Measurements from ENCODE around the gene OSM. TPM values are rescaled to one million over a fixed set of nuclear protein-coding genes. Genes with fewer than 3 reads are reported as not detected.
A peak's percentile ranks its signal among the peaks of the same experiment; 100 is the strongest.
"Not testable (repeated sequence)": the region's sequence is repeated elsewhere in the genome, so short reads cannot be mapped to it uniquely, and the experiment has no call there.

Gene OSM
- polyA plus RNA-seq, 2 of the 4 experiments (the other 2 are of a cell fraction): not detected

DNA sequence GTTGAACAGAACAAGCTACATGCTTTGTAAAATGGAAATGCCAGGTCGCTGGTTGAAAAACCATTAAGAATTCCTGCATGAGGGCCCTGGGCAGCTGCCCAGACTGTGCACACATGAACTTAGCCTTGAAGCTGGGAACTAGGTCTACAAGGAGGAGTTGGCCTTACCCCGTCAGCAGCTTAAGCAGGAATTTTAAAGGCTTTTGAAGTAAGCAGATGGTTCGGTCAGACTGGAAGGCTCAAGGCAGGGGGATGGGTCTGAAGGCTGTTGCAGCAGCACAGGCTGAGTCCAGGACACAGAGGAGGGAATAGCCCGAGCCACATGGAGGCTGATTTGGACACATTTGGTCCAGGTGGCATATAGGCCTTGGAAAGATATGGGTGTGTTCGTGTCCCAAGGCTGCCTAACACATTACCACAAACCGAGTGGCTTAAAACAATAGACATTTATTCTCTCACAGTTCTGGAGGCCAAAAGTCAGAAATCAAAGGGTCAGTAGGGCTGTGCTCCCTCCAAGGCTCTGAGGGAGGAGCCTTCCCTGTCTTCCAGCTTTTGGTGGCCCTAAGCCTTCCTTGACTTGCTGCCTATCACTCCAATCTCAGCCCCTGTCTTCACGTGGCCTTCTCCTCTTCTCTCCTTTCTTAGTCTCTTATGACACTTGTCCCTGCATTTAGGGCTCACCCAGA lies 31.7 kb downstream of the OSM start:
- ChIA-PET POLR2A (interaction anchor here (0.6 to 2.5 kb wide), 7 partner anchors 11 to 151 kb away, joined by 4 to 10 read pairs (median 7); no protein-coding TSS in a partner anchor), CTCF (interaction anchor here (0.9 to 2.6 kb wide), 6 partner anchors 8 to 126 kb away, joined by 3 to 9 read pairs (median 3); no protein-coding TSS in a partner anchor)
- TF ChIP-seq, protein P1, sequence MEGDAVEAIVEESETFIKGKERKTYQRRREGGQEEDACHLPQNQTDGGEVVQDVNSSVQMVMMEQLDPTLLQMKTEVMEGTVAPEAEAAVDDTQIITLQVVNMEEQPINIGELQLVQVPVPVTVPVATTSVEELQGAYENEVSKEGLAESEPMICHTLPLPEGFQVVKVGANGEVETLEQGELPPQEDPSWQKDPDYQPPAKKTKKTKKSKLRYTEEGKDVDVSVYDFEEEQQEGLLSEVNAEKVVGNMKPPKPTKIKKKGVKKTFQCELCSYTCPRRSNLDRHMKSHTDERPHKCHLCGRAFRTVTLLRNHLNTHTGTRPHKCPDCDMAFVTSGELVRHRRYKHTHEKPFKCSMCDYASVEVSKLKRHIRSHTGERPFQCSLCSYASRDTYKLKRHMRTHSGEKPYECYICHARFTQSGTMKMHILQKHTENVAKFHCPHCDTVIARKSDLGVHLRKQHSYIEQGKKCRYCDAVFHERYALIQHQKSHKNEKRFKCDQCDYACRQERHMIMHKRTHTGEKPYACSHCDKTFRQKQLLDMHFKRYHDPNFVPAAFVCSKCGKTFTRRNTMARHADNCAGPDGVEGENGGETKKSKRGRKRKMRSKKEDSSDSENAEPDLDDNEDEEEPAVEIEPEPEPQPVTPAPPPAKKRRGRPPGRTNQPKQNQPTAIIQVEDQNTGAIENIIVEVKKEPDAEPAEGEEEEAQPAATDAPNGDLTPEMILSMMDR (IDR thresholded peaks at IDR 0.05): no peak
- TF ChIP-seq FOSL2 (IDR thresholded peaks at IDR 0.05) (no peak), FOSL2 (CRISPR knock-in tag; IDR thresholded peaks at IDR 0.05) (no peak), HOXB13 (CRISPR knock-in tag; IDR thresholded peaks at IDR 0.05; ENCODE audit: low read depth) (no peak; the same call in 1 of the 2 replicates), HOXB5 (CRISPR knock-in tag; IDR thresholded peaks at IDR 0.05) (no peak; the same call in 1 of the 2 replicates), EHF (CRISPR knock-in tag; IDR thresholded peaks at IDR 0.05) (no peak), CHD4 (IDR thresholded peaks at IDR 0.05; ENCODE audit: borderline replicate concordance) (no peak), KDM1A (IDR thresholded peaks at IDR 0.05; ENCODE audit: low read depth) (no peak), MAZ (IDR thresholded peaks at IDR 0.05; ENCODE audit: borderline replicate concordance, low read depth, low read length) (no peak), RCOR1 (IDR thresholded peaks at IDR 0.05; ENCODE audit: low read depth, low read length) (no peak), FOXS1 (CRISPR knock-in tag; IDR thresholded peaks at IDR 0.05) (no peak)
- TF ChIP-seq, protein P2, sequence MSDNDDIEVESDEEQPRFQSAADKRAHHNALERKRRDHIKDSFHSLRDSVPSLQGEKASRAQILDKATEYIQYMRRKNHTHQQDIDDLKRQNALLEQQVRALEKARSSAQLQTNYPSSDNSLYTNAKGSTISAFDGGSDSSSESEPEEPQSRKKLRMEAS (IDR thresholded peaks at IDR 0.05): no peak
- ATAC-seq: peak in 1 of 2 experiments; percentile 5; a peak in 3 of 6 replicates
- no peak for FAIRE-seq
- peaks cover 71% of the 10 kb centered on the region for H3K4me1 ChIP-seq
- H3K27ac ChIP-seq: peak overlapping the region; percentile 99 to 100
- WGBS (ENCODE audit: missing lambda C conversion rate): 37% methylated on average over 7 of the region's 7 CpGs
- peak overlapping the region; percentile 50 for H3K4me2 ChIP-seq
- no peak overlapping the region for H3K4me3 ChIP-seq
- no peaks in the 10 kb centered on the region for H3K9me3 ChIP-seq
- no peak for DNase-seq (ENCODE audit: low read depth in 1 of 2, low spot score in 1 of 2)

DNA sequence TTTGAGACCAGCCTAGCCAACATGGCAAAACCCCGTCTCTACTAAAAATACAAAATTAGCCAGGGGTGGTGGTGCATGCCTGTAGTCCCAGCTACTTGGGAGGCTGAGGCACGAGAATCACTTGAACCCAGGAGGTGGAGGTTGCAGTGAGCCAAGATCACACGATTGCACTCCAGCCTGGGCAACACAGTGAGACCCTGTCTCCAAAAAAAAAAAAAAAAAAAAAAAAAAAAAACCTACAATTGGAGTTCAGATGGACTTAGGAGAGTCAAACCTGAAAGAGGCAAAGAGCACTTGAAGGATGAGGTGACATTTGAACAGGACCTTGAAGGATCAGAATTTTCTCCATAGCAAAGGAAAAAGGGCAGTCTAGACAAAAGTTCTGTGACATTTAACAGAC lies 32.3 kb downstream of the OSM start:
- ATAC-seq; H3K9me3 ChIP-seq; H3K4me3 ChIP-seq; DNase-seq (ENCODE audit: low read depth in 1 of 2, low spot score in 1 of 2); FAIRE-seq: not testable (repeated sequence)
- ChIA-PET POLR2A (interaction anchor here (2.2 to 2.5 kb wide), 2 partner anchors 22 to 24 kb away, joined by 8 to 10 read pairs; no protein-coding TSS in a partner anchor), CTCF (interaction anchor here (1.0 to 2.6 kb wide), 4 partner anchors 9 to 126 kb away, joined by 3 to 9 read pairs (median 5); no protein-coding TSS in a partner anchor)
- Histone ChIP-seq H3K4me1 (peaks cover 70% of the 10 kb centered on the region), H3K4me2 (peak overlapping the region; percentile 50; the same call in 1 of the 3 replicates), H3K27ac (peak overlapping the region; percentile 99 to 100)
- WGBS (ENCODE audit: missing lambda C conversion rate): 94% methylated on average over 2 of the region's 3 CpGs

DNA sequence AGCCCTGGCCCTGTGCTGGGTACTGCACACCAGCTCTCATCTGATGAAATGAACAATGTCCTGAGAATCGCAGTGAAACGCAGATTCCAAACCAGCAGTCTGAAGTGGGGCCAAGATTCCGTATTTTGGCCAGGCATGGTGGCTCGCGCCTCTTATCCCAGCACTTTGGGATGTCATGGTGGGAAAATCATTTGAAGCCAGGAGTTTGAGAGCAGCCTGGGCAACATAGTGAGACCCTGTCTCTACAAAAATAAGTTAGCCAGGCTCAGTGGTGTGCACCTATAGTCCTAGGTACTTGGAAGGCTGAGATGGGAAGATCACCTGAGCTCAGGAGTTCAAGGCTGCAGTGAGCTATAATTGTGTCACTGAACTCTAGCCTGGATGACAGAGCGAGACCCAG lies 33.1 kb downstream of the OSM start:
- ChIA-PET POLR2A (no interaction called here), CTCF (interaction anchor here (1.3 to 1.5 kb wide), 3 partner anchors 10 to 22 kb away, joined by 3 to 6 read pairs (median 4); no protein-coding TSS in a partner anchor)
- no peak for DNase-seq (ENCODE audit: low read depth in 1 of 2, low spot score in 1 of 2)
- no peak for ATAC-seq
- FAIRE-seq: no peak
- Histone ChIP-seq H3K27ac (peak overlapping the region; percentile 99 to 100), H3K4me3 (no peak overlapping the region), H3K4me2 (no peak overlapping the region), H3K9me3 (no peaks in the 10 kb centered on the region), H3K4me1 (peaks cover 70% of the 10 kb centered on the region)
- TF ChIP-seq HOXB13 (CRISPR knock-in tag; IDR thresholded peaks at IDR 0.05; ENCODE audit: low read depth): 0 out of 2 replicates have a peak, but pooled peaks have one; percentile 36
- TF ChIP-seq, protein P1 (IDR thresholded peaks at IDR 0.05): no peak
- TF ChIP-seq RFX5 (IDR thresholded peaks at IDR 0.05): no peak
- no peak for TF ChIP-seq NR3C1 (IDR thresholded peaks at IDR 0.05)
- TF ChIP-seq SMC3 (IDR thresholded peaks at IDR 0.05): no peak
- TF ChIP-seq RCOR1 (IDR thresholded peaks at IDR 0.05; ENCODE audit: low read depth, low read length): no peak
- TF ChIP-seq PHF8 (IDR thresholded peaks at IDR 0.05; ENCODE audit: borderline replicate concordance, low read depth): no peak
- 96% methylated on average over 6 of the region's 6 CpGs for WGBS (ENCODE audit: missing lambda C conversion rate)

Measured in A549 (cell line).